MCF 10A (cell line): Measurements from ENCODE around the gene IPO9. TPM values are rescaled to one million over a fixed set of nuclear protein-coding genes. Genes with fewer than 3 reads are reported as not detected.

Experiments
- BruUV-seq: library from RNA; stranded (reverse); fragments of 400-500 nt; replicated peaks from 2 replicates; lab custom pipeline; 2021; lab: Mats Ljungman, UMichigan
- CTCF ChIA-PET: fragments of 300-600 bp; sonication (Branson Sonifier 250); formaldehyde crosslinking; extraction: SDS; loops from one replicate; lab custom pipeline; 2021; ENCODE audit warnings: antibody characterized with exemption, inconsistent platforms; lab: Yijun Ruan, JAX
- POLR2A ChIA-PET: fragments of 300-600, 350-650 bp; sonication (Branson Sonifier 250); formaldehyde crosslinking; extraction: SDS; loops from one replicate; lab custom pipeline; 2020; ENCODE audit warnings: antibody characterized with exemption, inconsistent platforms; lab: Yijun Ruan, JAX
- DNase-seq: peaks from one replicate; pipeline ENCODE4 v3.0.0-alpha.2; 2018; ENCODE audit not compliant: unreplicated experiment
- H3K27ac Mint-ChIP-seq: one replicate; pipeline ENCODE4 v1.8.0; 2022; ENCODE audit warnings: mild to moderate bottlenecking, low read depth, mixed read lengths; ENCODE audit not compliant: unreplicated experiment
- H3K27me3 Mint-ChIP-seq: one replicate; pipeline ENCODE4 v1.8.0; 2022; ENCODE audit warnings: mixed read lengths; ENCODE audit not compliant: insufficient read depth, unreplicated experiment
- H3K36me3 Mint-ChIP-seq: one replicate; pipeline ENCODE4 v1.8.0; 2022; ENCODE audit warnings: mild to moderate bottlenecking, moderate library complexity, mixed read lengths; ENCODE audit not compliant: insufficient read depth, unreplicated experiment
- H3K4me1 Mint-ChIP-seq: one replicate; pipeline ENCODE4 v1.8.0; 2022; ENCODE audit warnings: mixed read lengths; ENCODE audit not compliant: insufficient read depth, unreplicated experiment
- H3K4me3 Mint-ChIP-seq: one replicate; pipeline ENCODE4 v1.8.0; 2022; ENCODE audit warnings: mild to moderate bottlenecking, moderate library complexity, mixed read lengths; ENCODE audit not compliant: unreplicated experiment
- H3K9me3 Mint-ChIP-seq: one replicate; pipeline ENCODE4 v1.8.0; 2022; ENCODE audit warnings: mixed read lengths; ENCODE audit not compliant: unreplicated experiment
- intact Hi-C: fragments of 100-400 bp; cut with micrococcal nuclease; formaldehyde crosslinking; loops from 2 replicates; pipeline ENCODE4 v1.14.1; 2022
- microRNA-seq: library from miRNA; unstranded; fragments of <30 nt; microRNA quantifications from one replicate; pipeline ENCODE4 v1.2.0, GENCODE V29; 2022
- total RNA-seq: library from RNA; stranded (reverse); gene quantifications from 2 replicates; pipeline ENCODE4 v1.2.3, GENCODE V29; 2022
- TF ChIP-seq, protein P1 (sequence below): fragments of 200-600 bp; IDR thresholded peaks from one replicate; pipeline ENCODE4 v1.8.0; 2022; ENCODE audit warnings: antibody characterized with exemption, mild to moderate bottlenecking; ENCODE audit not compliant: unreplicated experiment

Gene IPO9
- total RNA-seq, 1 experiment from 2014 or later, result 117 TPM

DNA sequence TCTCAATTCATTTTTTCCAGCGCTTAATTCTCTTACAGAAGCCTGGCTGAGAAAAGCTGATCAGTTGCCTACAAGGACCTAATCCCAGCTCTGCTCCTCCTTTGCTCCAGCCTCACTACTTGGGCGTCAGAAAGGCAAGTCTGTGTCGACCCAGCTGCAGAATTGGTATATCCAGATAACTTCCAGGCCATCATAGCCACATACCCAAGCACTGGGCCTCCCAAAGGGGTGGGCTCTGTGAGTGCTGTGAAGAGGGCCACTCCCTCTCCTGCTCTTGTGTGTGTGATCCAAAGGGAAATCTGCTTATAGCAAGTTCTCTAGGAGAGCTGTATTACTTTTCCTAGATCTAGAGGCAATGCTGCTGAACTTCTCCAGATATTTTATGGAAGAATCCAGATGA, 99.3 kb downstream of the IPO9 start:
- CTCF ChIA-PET, result interaction anchor here (0.6 to 7.5 kb wide), 5 partner anchors 8 to 207 kb away, joined by 3 to 51 read pairs (median 4); no protein-coding TSS in a partner anchor
- no TSS peak for BruUV-seq
- no peaks in the 10 kb centered on the region for H3K9me3 Mint-ChIP-seq
- H3K27ac Mint-ChIP-seq, result no peak overlapping the region
- no peaks in the 10 kb centered on the region for H3K4me1 Mint-ChIP-seq
- DNase-seq, result no peak
- no peaks in the 10 kb centered on the region for H3K27me3 Mint-ChIP-seq
- POLR2A ChIA-PET, result interaction anchor here (0.8 to 1.7 kb wide), 3 partner anchors 18 to 46 kb away, joined by 3 to 4 read pairs (median 3); no protein-coding TSS in a partner anchor
- TF ChIP-seq, protein P1, sequence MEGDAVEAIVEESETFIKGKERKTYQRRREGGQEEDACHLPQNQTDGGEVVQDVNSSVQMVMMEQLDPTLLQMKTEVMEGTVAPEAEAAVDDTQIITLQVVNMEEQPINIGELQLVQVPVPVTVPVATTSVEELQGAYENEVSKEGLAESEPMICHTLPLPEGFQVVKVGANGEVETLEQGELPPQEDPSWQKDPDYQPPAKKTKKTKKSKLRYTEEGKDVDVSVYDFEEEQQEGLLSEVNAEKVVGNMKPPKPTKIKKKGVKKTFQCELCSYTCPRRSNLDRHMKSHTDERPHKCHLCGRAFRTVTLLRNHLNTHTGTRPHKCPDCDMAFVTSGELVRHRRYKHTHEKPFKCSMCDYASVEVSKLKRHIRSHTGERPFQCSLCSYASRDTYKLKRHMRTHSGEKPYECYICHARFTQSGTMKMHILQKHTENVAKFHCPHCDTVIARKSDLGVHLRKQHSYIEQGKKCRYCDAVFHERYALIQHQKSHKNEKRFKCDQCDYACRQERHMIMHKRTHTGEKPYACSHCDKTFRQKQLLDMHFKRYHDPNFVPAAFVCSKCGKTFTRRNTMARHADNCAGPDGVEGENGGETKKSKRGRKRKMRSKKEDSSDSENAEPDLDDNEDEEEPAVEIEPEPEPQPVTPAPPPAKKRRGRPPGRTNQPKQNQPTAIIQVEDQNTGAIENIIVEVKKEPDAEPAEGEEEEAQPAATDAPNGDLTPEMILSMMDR, result no peak
- H3K4me3 Mint-ChIP-seq, result no peak overlapping the region
- no peaks in the 10 kb centered on the region for H3K36me3 Mint-ChIP-seq
- intact Hi-C loops, result no loop called here

DNA sequence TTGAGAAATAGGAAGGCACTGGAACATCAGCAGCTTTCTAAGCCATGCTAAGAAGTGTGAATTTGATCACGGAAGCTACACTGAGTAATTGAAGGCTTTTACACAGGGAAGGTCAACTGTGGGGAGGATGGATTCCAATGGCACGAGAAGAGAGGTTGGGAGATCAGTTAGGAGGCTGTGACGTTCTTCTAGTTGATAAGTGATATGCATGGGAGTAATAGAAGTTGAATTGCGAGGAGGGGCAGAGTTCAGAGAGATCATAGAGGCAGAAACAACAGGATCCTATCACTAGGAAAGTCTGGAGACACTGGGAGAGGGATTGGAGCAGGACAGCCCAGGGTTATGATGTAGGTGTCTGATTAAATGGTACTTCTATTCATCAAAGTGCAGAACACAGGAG, 101.2 kb downstream of the IPO9 start:
- TF ChIP-seq, protein P1, result no peak
- no peak overlapping the region for H3K27ac Mint-ChIP-seq
- H3K4me1 Mint-ChIP-seq, result peaks cover 6% of the 10 kb centered on the region
- no peaks in the 10 kb centered on the region for H3K36me3 Mint-ChIP-seq
- ChIA-PET POLR2A (interaction anchor here (1.1 kb wide), 1 partner anchor 13 kb away, joined by 3 read pairs; no protein-coding TSS in a partner anchor), CTCF (interaction anchor here (0.6 to 7.5 kb wide), 2 partner anchors 34 to 43 kb away, joined by 4 to 51 read pairs; no protein-coding TSS in a partner anchor)
- no peak for DNase-seq
- H3K4me3 Mint-ChIP-seq, result no peak overlapping the region
- no TSS peak for BruUV-seq
- intact Hi-C loops, result no loop called here
- no peaks in the 10 kb centered on the region for H3K27me3 Mint-ChIP-seq
- H3K9me3 Mint-ChIP-seq, result no peaks in the 10 kb centered on the region

DNA sequence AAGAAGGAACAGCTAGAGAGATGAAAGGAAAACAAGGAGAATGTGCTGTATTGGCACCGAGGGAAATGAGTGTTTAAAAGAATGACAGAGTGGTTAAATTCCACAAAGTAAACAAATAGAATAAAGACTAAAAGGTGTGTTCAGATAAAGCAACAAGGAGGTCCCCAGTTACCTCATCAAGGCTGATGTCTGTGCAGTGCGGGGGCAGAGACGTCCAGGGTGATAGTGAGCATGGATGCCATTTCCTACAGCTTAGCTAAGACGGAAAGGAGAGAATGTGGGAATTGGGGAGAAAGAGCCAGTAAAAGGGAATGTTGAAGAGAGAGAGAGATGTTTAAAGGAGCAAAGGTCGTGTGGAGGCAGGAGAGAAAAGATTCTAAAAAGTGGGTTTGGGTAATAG, 101.8 kb downstream of the IPO9 start:
- intact Hi-C loops, result no loop called here

More for the DNA sequence above, 101.8 kb downstream of the IPO9 start:
- BruUV-seq, result no TSS peak
- no peaks in the 10 kb centered on the region for H3K27me3 Mint-ChIP-seq
- TF ChIP-seq, protein P1, result no peak
- ChIA-PET POLR2A (interaction anchor here (0.6 to 1.1 kb wide), 3 partner anchors 13 to 242 kb away, joined by 3 read pairs; partner anchors contain the start of gene TIMM17A), CTCF (interaction anchor here (1.2 kb wide), 2 partner anchors 10 to 37 kb away, joined by 3 to 8 read pairs; no protein-coding TSS in a partner anchor)
- H3K36me3 Mint-ChIP-seq, result no peaks in the 10 kb centered on the region
- H3K4me3 Mint-ChIP-seq, result no peak overlapping the region
- DNase-seq, result no peak
- H3K9me3 Mint-ChIP-seq, result no peaks in the 10 kb centered on the region
- H3K27ac Mint-ChIP-seq, result no peak overlapping the region
- H3K4me1 Mint-ChIP-seq, result peaks cover 6% of the 10 kb centered on the region

Small RNAs within 50 kb of the gene (microRNA-seq; reads per million reads assigned to microRNA genes)
- gene MIR1231 (not detected), gene MIR6739 (not detected)

Other genes with a start within 250 kb of the IPO9 start
- gene SHISA4, start 59.7 kb downstream of the IPO9 start, total RNA-seq, result 7.6 and 20.9 TPM in 2 replicates
- gene LMOD1, start 117.4 kb downstream of the IPO9 start, total RNA-seq, result not detected in 2 replicates
- 157 and 171 TPM in 2 replicates for gene TIMM17A, start 126.3 kb downstream of the IPO9 start, total RNA-seq
- gene RNPEP, start 153.5 kb downstream of the IPO9 start, total RNA-seq, result 147 and 155 TPM in 2 replicates
- gene ELF3, start 181.4 kb downstream of the IPO9 start, total RNA-seq, result 0.10 and 0.33 TPM in 2 replicates